ENCODE results near the gene G6PC2.

DNA sequence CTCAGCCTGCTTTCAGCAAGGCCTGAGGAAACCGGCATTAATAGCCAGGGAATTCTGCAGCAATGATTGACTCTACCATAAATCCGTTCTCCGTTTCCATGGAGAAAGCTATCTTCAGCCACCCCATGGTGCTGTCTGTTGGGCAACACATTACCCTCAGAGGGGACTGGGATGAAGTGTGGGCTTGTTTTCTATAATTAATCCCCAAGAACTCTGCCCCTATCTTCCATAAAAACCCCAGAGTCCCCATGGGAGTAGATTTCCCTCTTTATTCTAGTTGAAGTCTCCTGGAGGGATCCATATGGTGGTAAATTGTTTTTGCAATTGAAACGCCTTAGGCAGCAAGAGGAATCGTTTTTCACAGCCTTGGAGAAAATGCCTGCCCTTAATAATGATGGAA is 9.2 kb downstream of the G6PC2 start:
- TF ChIP-seq, protein P1, sequence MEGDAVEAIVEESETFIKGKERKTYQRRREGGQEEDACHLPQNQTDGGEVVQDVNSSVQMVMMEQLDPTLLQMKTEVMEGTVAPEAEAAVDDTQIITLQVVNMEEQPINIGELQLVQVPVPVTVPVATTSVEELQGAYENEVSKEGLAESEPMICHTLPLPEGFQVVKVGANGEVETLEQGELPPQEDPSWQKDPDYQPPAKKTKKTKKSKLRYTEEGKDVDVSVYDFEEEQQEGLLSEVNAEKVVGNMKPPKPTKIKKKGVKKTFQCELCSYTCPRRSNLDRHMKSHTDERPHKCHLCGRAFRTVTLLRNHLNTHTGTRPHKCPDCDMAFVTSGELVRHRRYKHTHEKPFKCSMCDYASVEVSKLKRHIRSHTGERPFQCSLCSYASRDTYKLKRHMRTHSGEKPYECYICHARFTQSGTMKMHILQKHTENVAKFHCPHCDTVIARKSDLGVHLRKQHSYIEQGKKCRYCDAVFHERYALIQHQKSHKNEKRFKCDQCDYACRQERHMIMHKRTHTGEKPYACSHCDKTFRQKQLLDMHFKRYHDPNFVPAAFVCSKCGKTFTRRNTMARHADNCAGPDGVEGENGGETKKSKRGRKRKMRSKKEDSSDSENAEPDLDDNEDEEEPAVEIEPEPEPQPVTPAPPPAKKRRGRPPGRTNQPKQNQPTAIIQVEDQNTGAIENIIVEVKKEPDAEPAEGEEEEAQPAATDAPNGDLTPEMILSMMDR (conservative IDR thresholded peaks at IDR 0.05; ENCODE audit: low read length) = no peak
- TF ChIP-seq EZH2phosphoT487 (IDR thresholded peaks at IDR 0.05; ENCODE audit: borderline replicate concordance, low read depth, low read length) = no peak
